Astrocyte of the cerebellum (primary cell): ENCODE results near the gene IRF2BP1.

ENCODE experiments used
- DNase-seq: peaks from one replicate; pipeline ENCODE4 v3.0.0-alpha.2; 2011; ENCODE audit warnings: low read depth
- H3K4me3 ChIP-seq: 2 replicates; pipeline ENCODE4 v1.5.1; 2011; ENCODE audit warnings: mild to moderate bottlenecking, low read depth, low read length, moderate library complexity
- in situ Hi-C: cut with HindIII; loops from 2 replicates; pipeline ENCODE4 v1.10.0; 2017; ENCODE audit warnings: low sequenced_read_pairs
- TF ChIP-seq, protein P1 (sequence below): IDR thresholded peaks from 2 replicates; pipeline ENCODE4 v1.5.1; 2012; ENCODE audit warnings: low read length, low read depth, moderate library complexity, mild to moderate bottlenecking; ENCODE audit errors: missing control alignments

The IRF2BP1 gene

DNA sequence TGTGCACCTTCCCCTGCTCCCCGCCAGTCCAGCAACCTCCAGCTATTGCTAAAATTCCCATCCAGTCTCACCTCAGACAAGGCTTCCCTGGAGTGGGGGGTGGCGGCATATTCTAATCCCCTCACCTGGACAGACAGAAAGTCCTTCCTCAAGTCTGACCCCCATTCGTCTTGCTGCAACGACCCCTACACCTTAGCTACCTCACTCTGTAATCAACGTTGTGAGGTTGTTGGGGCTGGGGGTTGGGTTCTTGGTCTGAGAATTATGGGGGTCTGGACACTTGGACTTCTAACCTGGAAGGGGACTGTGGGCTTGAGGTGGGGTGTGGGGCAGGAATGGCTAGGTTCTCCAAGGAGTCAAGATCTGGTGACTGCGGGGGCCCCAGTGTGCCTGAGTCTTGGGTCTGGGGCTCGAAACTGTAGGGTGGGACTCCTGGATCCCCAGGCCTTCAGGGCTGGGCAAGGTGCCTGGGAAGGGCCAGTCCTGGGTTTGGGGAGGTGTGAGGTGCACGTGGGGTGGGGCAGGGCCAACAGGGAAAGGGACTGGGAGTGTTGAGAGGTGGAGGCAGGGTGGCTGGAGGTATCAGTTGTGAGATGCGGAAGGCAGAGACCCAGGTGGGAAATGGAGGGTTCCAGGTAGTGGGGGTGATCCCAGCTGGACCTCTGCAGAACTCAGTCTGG is 20.5 kb downstream of the IRF2BP1 start:
- TF ChIP-seq, protein P1, sequence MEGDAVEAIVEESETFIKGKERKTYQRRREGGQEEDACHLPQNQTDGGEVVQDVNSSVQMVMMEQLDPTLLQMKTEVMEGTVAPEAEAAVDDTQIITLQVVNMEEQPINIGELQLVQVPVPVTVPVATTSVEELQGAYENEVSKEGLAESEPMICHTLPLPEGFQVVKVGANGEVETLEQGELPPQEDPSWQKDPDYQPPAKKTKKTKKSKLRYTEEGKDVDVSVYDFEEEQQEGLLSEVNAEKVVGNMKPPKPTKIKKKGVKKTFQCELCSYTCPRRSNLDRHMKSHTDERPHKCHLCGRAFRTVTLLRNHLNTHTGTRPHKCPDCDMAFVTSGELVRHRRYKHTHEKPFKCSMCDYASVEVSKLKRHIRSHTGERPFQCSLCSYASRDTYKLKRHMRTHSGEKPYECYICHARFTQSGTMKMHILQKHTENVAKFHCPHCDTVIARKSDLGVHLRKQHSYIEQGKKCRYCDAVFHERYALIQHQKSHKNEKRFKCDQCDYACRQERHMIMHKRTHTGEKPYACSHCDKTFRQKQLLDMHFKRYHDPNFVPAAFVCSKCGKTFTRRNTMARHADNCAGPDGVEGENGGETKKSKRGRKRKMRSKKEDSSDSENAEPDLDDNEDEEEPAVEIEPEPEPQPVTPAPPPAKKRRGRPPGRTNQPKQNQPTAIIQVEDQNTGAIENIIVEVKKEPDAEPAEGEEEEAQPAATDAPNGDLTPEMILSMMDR: no peak
- DNase-seq: no peak
- no peak overlapping the region for H3K4me3 ChIP-seq
- in situ Hi-C loops: loop anchor here (5.0 kb wide), 1 partner anchor 62 kb away; no protein-coding TSS in a partner anchor

DNA sequence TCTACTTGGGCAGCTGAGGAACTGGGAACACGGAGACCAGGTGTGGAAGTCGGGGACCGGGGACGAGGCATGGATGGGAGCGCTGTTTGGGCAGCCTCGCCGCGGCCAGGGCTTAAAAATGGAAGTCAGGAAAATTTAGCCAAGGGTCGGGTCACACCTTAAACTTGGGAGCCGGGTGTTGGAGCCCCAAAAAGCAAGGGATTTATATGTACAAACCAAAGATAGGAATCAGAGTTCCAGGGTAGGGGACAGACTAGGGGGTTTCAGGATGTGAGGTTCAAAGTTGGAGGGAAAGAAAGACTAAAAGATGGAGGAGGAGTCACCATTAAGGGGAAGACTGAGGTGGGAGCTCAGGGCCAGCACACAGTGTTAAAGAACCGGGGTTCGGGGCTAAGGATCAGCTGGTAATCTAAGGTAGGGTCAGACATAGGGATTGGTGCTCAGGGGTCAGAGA is 21.3 kb downstream of the IRF2BP1 start:
- no peak overlapping the region for H3K4me3 ChIP-seq
- no peak for DNase-seq
- TF ChIP-seq, protein P1: no peak
- in situ Hi-C loops: loop anchor here (5.0 kb wide), 1 partner anchor 63 kb away; no protein-coding TSS in a partner anchor

DNA sequence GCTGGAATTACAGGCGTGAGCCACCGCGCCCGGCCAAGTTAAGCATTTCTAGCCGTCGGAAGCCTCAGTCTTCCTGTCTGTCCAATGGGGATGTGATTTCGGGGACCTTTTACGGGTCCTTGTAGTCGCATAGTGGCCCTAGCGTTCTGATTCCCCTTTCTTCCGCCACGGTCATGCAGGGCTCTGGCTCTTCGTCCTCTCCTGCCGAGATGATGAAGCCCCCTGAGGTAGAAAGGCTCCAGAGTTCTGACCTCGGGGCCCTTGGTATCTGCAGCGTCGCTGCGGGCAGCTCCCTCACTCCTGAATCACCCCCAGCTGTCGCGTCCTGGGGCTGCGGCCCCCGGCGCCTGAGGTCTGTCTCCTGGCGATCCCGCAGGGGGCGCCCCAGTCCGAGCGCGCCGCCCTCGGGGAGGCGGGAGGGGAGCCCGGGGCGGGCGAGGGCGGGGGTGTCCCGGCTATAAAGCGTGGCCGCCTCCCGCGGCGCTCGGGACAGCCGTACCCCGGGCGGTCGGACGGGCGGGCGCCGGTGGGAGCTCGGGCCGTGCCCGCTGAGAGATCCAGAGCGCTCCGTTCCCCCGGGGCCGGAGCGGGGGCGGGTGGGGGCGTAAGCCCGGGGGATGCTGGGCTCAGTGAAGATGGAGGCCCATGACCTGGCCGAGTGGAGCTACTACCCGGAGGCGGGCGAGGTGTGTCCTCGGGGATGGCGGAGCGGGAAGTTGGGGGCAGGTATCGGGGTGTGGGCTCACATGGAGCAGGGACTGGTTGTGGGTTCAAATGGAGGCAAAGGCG is 21.9 kb downstream of the IRF2BP1 start, which contains the start of gene FOXA3:
Gene FOXA3 (plus strand): TSS at position 487 of the 789 bp plus-strand sequence. CDS start 131 bp downstream, at position 618.
- in situ Hi-C loops: no loop called here
- TF ChIP-seq, protein P1: peak; percentile 39
- H3K4me3 ChIP-seq: peak within 1 kb of the TSS; percentile 63
- no peak for DNase-seq

DNA sequence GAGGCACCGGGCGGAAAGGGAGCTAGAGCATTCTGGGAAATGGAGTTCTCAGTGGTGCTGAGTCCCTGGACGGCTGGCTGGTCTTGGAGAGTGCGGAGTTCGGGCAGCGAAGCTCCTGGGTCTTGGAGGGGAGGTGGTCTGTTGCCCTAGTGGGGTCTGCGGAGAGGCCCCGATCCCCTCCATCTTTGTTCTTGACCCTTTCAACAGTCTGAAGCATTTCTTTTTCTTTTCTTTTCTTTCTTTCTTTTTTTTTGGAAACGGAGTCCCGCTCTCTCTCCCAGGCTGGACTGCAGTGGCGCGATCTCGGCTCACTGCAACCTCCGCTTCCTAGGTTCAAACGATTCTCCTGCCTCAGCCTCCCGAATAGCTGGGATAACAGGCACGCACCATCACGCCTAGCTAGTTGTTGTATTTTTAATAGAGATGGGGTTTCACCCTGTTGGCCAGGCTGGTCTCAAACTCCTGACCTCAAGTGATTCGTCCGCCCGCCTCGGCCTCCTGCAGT is 22.6 kb downstream of the IRF2BP1 start:
- TF ChIP-seq, protein P1: no peak
- H3K4me3 ChIP-seq: peak overlapping the region; percentile 63
- no peak for DNase-seq
- in situ Hi-C loops: no loop called here

DNA sequence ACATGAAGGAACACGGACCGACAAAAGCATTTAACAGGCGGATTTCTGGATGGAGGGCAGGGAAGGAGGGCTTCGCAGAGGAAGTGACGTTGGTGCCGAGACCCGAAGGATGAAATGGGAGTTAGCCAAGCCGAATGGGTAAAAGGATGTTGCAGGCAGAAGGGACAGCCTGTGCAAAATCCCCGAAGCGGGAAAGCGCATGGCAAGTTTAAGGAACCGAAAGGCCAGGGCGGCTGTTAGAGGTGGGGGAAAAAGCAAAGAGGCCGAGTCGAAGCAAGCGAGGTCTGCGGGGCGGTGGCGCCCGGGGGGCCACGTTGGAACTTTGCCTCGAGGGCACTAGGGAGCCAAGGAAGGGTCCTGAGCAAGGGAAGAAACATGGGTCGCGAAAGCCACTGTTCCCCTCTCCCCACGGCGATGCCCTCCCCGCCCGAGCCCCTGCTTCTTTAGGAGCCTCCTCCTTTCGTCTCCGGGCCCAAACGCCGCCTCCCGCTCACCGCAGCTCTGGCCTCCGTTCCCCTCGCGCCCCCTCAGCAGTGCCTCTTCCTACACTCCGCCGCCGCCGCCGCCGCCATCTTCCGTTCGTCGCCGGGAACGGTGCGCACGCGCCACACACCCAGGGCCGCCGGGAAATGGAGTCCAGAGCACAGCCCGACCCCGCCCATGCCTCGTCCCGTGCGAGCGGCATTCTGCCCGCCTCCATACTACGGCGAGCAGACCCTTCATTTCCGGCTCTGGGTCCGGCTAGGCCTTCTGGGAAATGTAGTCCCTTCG is 23.2 kb downstream of the IRF2BP1 start, which contains the start of gene SYMPK:
Gene SYMPK (minus strand): TSS at position 584 of the 771 bp plus-strand sequence. CDS start 8,652 bp downstream, outside the sequence.
- TF ChIP-seq, protein P1: no peak
- DNase-seq: peak; percentile 96
- peak within 1 kb of the TSS; percentile 63 for H3K4me3 ChIP-seq
- in situ Hi-C loops: no loop called here

DNA sequence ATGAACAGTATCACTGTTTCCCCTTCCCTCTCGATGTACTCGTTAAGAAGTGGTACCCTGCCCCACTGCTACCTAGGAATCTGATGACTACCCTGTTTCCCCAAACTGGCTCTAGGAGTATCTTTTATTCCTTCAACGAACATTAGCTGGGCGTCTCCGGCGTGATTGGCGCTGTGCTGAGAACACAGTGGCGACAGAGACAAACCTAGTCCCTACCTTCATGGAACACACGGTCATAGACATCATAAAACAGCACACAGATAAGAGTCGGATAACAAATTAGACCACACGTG is 23.7 kb downstream of the IRF2BP1 start:
- peak overlapping the region; percentile 63 for H3K4me3 ChIP-seq
- in situ Hi-C loops: no loop called here
- TF ChIP-seq, protein P1: no peak
- DNase-seq: no peak
